Measurements from ENCODE around the gene ZNF738.
"Not testable (repeated sequence)": the region's sequence is repeated elsewhere in the genome, so short reads cannot be mapped to it uniquely, and the experiment has no call there.

The ZNF738 gene

DNA sequence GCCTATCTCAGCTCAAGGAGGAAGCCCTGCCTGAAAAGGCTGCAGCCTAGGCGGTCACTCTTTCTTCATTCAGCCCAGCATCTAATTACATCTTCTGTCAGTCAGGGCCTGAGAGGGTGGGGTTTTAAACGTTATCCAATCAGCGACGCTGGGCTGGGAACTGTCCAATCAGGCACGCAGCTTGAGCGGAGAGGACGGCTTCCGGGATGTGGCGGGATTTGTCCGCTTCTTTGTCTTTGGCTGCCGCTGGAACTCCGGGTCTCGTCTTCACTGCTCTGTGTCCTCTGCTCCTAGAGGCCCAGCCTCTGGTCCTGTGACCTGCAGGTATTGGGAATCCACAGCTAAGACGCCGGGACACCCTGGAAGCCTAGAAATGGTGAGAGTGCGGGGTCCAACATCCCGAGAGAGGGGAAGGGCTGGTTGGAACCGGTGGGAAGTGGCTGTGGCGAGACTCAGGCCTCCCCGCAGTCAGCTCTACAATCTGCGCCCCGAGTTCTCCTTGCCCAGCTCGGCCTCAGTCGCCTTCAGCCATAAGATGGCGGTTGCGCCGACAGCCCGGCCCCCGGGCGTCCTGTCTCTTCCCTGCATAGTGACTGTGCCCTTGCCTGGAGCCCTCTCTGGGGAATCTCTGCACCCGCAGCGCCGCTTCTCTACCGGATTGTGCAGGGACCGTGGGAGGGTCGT lies at the start of gene ZNF738:
Gene ZNF738, plus strand, starts transcription at position 233 of the 684 bp plus-strand sequence. Its CDS starts 141 bp downstream, at position 374.
- peak; percentile 73 for DNase-seq (ENCODE audit: low read depth)

DNA sequence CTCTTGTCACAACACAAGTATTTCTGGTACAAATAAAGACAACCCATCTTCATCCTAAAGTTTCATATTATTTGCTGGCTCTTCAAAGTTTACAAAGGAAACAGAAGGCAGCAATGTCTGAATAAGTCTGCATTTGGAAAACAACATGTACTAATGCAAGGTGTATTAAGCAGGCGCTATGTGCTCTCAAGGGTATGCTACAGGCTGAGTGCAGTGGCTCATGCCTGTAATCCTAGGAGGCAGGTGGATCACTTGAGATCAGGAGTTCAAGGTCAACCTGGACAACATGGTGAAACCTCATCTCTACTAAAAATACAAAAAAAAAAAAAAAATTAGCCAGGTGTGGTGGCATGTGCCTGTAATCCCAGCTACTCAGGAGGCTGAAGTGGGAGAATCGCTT lies 46.0 kb upstream of the ZNF738 start:
- not testable (repeated sequence) for DNase-seq (ENCODE audit: low read depth)

DNA sequence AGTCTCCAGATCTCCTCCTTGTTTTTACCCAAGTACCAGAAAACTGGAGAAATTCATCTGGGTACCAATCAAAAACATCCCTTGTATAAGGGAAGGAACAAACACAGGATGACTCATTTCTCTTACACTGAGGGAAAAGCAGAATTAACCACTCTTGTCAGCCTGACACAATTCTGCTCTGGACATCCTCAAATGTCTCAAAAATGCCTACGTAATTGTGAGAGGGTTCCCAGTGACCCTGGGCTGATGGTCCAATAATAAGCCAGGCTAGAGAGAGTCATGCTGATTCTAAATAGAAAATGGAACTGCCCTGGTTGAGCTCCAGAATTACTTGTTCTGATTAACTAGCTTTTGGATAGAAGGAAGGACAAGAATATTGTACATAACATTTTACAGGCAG lies 44.1 kb upstream of the ZNF738 start:
- no peak for DNase-seq (ENCODE audit: low read depth)

DNA sequence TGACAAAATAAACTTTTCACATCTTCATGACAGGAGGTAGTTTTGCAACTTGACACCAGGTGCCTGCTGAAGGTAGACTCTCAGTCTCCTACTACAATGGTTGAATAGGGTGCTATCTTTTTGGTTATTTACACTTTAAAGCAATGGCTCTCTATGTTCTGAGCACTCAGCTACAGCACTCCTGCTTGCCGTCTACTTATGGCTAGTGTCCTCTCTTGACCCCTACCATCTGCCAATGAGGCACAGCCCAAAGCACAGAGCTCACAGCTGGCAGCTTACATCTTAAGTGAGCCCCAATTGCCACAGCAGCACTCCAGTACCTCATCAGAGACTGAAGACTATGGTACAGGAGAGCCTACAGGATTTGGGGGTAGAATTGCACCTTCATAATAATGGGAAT lies 41.0 kb upstream of the ZNF738 start:
- DNase-seq (ENCODE audit: low read depth): no peak

DNA sequence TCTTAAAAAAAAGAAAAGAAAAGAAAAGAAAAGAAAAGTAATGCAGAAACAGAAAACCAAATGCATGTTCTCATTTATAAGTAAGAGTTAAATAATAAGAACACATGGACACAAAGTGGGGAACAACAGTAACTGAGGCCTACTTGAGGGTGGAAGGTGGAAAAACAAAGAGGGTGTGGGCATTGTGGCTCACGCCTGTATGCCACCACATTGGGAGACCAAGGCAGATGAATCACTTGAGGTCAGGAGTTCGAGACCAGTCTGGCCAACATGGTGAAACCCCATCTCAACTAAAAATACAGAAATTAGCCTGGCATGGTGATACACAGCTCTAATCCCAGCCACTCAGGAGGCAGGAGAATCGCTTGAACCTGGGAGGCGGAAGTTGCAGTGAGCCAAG lies 37.7 kb upstream of the ZNF738 start:
- DNase-seq (ENCODE audit: low read depth): no peak

DNA sequence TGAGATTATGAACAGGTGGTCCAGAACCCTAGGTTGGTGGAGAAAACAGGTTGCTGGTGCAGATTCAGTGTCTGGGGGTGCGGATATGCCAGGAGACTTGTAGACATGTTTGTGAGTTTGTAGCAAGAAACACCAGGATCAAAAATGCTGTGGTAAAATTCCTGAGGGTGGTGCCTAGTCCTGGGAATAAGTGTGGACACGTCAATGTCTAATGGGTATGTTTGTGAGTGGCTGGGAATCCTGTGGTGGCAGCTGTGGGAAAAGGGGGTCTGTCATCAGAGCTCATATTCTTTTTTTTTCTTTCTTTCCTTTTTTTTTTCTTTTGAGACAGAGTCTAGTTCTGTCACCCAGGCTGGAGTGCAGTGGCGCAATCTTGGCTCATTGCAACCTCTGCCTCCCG lies 36.8 kb upstream of the ZNF738 start:
- no peak for DNase-seq (ENCODE audit: low read depth)

DNA sequence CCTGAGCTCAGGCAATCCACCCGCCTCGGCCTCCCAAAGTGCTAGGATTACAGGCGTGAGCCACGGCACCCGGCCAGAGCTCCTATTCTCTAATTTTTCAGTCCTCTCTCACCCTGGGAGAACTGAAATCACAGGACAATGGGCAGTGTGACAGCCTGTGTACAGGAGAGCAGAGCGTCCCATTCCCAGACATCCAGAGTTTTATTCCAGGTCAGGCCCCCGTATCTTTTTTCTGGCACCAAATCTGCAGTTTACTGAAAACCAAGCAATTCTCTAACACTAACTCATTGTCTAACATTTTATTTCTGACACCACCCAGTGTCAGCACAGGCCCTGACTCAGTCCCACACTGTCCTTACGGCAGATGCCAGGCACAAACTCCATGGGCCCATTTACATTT lies 36.3 kb upstream of the ZNF738 start:
- no peak for DNase-seq (ENCODE audit: low read depth)

DNA sequence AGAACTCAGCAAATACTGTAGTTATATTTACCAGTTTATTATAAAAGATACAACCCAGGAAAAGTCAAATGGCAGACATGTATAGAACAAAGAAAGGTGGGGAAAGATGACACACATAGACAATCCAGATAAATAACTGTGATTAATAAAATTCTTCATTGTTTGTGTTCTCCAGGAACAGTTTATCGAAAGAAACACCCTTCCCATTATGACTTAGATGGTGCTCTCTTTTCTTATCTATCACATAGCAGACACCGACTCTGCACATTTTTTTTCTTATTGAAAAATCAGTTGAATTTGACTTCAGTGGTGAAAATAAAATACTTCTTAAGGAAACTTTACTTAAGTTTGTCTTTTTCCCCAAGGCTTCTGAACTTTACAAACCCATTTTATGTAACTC lies 35.8 kb upstream of the ZNF738 start:
- no peak for DNase-seq (ENCODE audit: low read depth)

DNA sequence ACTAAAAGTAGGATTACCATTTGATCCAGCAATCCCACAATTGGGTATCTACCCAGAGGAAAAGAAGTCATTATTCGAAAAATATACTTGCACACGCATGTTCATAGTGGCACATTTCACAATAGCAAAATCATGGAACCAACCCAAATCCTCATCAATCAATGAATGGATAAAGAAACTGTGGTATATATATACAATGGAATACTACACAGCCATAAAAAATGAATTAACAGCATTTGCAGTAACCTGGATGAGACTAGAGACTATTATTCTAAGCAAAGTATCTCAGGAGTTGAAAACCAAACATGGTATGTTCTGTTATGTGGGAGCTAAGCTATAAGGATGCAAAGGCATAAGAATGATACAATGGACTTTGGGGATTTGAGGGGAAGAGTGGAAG lies 32.6 kb upstream of the ZNF738 start:
- DNase-seq (ENCODE audit: low read depth): no peak

DNA sequence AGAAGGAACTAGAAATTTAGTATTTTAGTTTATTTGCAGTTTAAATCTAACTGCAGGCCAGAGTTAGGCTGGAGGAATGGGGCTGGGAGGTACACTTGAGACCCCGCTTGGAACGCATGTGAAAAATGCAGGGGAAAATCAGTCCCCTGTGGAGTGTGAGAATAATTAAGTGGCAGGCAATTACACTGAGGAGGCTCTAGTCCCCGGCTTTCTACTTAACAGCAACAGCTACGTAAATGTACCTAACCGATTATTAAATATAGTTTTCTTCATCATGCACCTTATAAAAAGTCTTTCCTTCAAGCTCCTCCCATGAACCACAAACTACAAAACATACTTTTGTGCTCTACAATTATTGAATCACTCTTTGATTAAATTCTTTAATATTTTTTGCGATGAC lies 30.4 kb upstream of the ZNF738 start:
- DNase-seq (ENCODE audit: low read depth): no peak

DNA sequence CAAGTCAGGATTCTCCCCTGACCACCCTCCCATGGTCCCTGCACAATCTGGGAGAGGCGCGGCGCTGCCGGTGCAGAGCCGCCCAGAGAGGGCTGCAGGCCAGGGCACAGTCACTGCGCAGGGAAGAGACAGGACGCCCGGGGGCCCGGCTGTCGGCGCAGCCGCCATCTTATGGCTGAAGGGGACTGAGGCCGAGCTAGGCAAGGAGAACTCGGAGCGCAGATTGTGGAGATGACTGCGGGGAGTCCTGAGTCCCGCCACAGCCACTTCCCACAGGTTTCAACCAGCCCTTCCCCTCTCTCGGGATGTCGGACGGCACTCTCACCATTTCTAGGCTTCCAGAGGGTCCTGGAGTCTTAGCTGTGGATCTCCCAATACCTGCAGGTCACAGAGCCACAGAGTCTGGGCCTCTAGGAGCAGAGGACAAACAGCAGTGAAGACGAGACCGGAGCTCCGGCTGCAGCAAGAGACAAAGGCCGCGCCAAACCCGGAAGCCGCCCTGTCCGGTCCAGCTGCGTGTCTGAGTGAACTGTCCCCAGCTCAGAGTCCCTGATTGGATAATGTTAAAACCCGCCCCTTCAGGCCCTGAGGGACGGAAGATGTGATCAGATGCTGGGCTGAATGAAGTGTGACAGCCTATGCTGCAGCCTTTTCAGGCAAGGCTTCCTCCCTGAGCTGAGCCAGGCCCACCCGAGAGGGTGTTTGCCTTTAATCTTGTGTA lies 29.8 kb upstream of the ZNF738 start, which contains the start of gene ZNF708:
Gene ZNF708, minus strand, starts transcription at position 526 of the 721 bp plus-strand sequence. Its CDS starts 198 bp downstream, at position 328.
- DNase-seq (ENCODE audit: low read depth): peak; percentile 51

DNA sequence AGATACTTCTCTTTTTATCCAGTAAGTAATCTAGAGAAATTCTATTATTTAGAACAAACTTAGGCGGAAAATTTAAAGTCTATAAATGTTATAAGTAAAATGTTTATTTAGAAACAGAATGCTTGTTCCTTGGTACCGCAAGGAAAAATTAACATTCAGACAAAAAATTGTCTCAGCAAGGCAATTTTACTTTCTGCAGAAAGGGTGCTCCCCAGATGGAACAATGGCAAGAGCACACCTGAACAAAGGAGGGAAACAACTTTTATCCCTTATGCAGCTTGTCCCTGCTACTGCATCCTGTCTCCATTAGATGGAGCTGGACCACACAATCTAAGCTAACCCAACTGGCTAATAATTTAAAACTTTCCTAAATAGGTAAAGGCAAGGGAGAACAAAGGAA lies 23.1 kb upstream of the ZNF738 start:
- no peak for DNase-seq (ENCODE audit: low read depth)

DNA sequence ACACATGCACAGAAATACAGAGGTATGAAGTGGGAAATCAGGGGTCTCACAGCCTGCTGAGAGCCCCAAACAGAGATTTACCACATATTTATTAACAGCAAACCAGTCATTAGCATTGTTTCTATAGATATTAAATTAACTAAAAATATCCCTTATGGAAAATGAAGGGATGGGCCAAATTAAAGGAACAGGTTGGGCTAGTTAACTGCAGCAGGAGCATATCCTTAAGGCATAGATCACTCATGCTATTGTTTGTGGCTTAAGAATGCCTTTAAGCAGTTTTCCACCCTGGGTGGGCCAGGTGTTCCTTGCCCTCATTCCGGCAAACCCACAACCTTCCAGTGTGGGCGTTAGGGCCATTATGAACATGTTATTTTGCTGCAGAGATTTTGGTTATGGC lies 14.0 kb upstream of the ZNF738 start:
- not testable (repeated sequence) for DNase-seq (ENCODE audit: low read depth)

DNA sequence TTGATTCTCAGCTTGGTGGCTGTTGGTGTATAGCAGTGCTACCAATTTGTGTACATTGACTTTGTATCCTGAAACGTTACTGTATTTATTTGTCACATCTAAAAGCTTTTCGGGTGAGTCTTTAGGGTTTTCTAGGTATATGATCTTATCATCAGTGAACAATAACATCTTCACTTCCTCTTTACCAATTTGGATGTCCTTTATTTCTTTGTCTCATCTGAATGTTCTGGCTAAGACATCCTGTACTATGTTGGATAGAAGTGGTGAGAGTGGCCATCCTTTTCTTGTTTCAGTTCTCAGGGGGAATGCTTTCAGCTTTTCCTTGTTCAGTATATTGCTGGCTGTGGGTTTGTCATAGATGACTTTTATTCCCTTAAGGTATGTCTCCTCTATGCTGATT lies 6.0 kb upstream of the ZNF738 start:
- no peak for DNase-seq (ENCODE audit: low read depth)

DNA sequence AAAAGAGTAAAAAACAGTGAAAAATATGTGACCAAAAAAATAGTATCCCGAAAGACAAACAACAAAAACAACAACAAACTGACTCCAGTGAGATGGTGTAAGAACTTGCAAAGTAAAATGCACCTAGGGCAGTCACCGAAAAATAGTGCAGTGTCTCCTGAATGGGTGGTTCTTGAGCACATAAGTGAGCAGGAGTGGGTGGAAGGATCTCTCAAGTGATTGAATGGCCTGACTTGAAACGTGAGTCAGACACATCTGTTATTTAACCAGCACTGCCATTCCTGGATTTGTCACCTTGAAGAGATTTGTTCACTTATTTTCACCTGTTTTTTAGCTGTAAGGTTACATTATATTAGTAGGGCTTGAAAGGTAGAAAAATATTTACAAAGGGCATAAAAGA lies 3.5 kb downstream of the ZNF738 start:
- no peak for DNase-seq (ENCODE audit: low read depth)

DNA sequence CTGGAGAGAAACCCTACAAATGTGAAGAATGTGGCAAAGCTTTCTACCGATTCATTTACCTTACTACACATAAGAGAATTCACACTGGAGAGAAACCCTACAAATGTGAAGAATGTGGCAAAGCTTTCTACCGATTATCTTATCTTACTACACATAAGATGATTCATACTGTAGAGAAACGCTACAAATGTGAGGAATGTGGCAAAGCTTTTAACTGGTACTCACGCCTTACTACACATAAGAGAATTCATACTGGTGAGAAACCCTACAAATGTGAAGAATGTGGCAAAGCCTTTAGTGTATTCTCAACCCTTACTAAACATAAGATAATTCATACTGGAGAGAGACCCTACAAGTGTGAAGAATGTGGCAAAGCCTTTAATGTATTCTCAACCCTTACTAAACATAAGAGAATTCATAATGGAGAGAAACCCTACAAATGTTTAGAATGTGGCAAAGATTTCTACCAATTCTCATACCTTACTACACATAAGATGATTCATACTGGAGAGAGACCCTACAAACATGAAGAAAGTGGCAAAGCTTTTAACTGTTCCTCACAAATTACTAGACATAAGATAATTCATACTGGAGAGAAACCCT lies 25.3 kb downstream of the ZNF738 start:
- DNase-seq (ENCODE audit: low read depth): no peak

DNA sequence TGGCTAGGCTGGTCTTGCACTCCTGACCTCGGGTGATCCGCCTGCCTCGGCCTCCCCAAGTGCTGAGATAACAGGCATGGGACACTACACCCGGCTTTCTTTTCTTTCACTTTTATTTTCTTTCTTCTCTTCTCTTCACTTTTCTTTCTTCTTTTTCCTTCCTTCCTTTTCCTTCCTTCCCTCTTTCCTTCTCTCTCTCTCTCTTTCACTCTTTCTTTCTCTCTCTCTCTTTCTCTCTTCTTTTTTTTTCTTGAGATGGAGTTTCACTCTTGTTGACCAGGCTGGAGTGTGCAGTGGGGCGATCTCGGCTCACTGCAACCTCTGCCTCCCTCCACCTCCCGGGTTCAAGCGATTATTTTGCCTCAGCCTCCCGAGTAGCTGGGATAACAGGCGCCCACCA lies 37.3 kb downstream of the ZNF738 start:
- no peak for DNase-seq (ENCODE audit: low read depth)

DNA sequence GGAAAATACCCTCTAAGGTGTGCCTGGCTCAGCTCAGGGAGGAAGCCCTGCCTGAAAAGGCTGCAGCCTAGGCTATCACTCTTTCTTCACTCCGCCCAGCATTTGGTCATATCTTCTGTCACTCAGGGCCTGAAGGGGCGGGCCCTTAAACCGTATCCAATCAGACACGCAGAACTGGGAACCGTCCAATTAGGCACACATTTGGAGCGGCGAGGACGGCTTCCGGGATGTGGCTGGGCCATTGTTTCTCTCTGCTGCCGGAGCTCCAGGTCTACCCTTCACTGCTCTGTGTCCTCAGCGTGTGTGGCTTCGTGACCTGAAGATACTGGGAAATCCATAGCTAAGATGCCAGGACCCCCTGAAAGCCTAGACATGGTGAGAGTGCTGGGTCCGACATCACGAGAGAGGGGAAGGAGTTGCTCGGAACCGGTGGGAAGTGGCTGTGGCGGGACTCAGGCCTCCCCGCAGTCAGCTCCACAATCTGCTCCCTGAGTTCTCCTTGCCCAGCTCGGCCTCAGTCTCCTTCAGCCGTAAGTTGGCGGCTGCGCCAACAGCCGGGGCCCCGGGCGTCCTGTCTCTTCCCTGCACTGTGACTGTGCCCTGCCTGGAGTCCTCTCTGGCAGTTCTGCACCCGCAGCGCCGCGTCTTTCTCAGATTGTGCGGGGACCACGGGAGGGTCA lies 38.2 kb downstream of the ZNF738 start, which contains the start of gene ZNF493:
Gene ZNF493, plus strand, starts transcription at position 241 of the 680 bp plus-strand sequence. Its CDS starts 105 bp downstream, at position 346.
- DNase-seq (ENCODE audit: low read depth): peak; percentile 82

DNA sequence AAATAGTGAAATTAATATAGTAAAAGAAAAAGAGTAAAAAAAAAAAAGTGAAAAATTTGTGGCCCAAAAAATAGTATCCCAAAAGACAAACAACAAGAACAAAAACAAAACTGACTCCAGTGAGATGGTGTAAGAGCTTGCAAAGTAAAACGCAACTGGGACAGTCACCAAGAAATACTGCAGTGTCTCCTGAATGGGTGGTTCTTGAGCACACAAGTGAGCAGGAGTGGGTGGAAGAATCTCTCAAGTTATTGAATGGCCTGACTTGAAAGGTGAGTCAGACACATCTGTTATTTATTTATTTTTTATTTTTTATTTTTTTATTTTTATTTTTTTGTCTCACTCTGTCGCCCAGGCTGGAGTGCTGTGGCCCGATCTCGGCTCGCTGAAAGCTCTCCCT lies 40.1 kb downstream of the ZNF738 start:
- no peak for DNase-seq (ENCODE audit: low read depth)

DNA sequence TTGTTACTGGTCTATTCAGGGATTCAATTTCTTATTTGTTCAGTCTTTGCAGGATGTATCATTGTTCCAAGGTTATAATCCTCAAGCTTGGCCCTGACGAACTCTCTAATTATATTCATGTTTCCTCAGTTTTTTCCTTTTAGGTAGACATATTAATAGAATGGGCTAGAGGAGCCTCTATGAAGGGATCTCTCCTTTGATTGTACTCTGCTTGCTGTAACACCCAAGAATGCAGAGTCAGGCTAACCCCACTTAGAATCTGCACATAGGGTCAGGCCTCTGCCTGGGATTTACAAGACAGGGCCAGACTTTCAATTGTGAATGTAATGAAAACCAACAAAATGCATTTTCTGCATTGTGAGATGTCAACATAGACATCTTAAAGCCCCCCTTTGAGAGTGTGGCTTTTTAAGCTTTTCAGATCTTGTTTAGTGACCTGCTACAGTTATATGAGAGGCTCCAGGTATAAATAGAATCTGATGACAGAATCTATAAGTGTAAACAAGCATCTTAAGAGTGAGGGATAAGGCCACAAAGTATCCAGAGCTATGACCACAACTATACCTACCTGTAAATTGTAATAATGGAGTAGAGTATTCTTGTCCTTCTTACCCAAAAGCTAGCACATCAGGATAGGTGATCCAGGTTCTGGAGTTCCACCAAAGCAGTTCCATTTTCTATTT lies 43.6 kb downstream of the ZNF738 start:
- no peak for DNase-seq (ENCODE audit: low read depth)

DNA sequence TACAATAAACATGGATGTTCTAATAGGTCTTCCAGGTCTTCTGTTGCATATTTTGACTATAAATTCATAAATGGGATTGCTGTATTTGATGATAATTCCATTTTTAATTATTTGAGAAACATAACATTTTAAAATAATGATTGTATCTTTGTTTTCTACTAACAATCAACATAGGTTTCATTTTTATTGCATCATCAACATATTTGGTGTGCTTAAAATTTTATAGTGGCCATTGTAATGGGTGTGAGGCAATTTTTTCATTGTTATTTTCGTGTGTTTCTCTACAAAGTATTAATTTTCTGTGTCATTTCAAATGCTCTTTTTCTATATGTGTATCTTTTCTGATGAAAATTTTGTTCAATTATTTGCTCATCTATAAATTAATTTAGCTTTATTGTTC lies 51.4 kb downstream of the ZNF738 start:
- DNase-seq (ENCODE audit: low read depth): no peak

DNA sequence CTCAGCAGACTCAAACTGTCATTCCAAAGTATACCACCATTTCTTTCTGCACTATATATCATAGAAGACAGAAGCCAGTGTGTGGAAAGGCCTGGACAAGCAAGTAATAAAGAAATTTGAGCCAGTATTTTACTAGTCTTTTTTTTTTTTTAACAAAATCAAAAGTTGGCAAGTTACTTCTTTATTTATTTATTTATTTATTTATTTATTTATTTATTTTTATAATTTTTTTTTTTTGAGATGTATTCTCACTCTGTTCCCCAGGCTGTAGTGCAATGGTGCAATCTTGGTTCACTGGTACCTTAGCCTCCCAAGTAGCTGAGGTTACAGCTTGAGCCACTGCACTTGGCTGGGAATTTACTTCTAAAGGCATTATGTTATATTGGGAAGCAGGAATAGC lies 63.4 kb downstream of the ZNF738 start:
- no peak for DNase-seq (ENCODE audit: low read depth)

All from activated T-helper 9 cell treated with anti-CD3 and anti-CD28 coated beads, Interleukin-2, amount 50 U/mL, for 16 hours (primary cell).